ENCODE data around the gene CROCC2.
"Not testable (repeated sequence)": the region's sequence is repeated elsewhere in the genome, so short reads cannot be mapped to it uniquely, and the experiment has no call there.

The CROCC2 gene

GRCh38 chr2:240972201-240972600 lies 66.1 kb downstream of the CROCC2 start:
- no peak for DNase-seq

GRCh38 chr2:240972636-240973521 lies 66.7 kb downstream of the CROCC2 start:
- no peak for DNase-seq

GRCh38 chr2:240974771-240975572 lies 68.8 kb downstream of the CROCC2 start:
- DNase-seq: no peak

- not testable (repeated sequence) for DNase-seq
Observed at GRCh38 chr2:240975903-240976302, 69.8 kb downstream of the CROCC2 start.

- no peak for DNase-seq
Observed at GRCh38 chr2:240981280-240981679, 75.1 kb downstream of the CROCC2 start.

- no peak for DNase-seq
Observed at GRCh38 chr2:240981871-240982800, 76.0 kb downstream of the CROCC2 start.

- DNase-seq: no peak
Observed at GRCh38 chr2:240982821-240983281, 76.7 kb downstream of the CROCC2 start.

GRCh38 chr2:240983361-240983995 lies 77.3 kb downstream of the CROCC2 start:
- peak; percentile 40 for DNase-seq

GRCh38 chr2:240983996-240984498 lies 77.9 kb downstream of the CROCC2 start:
- no peak for DNase-seq

- no peak for DNase-seq
Observed at GRCh38 chr2:240985881-240986786, 80.0 kb downstream of the CROCC2 start.

GRCh38 chr2:240986787-240987411 lies 80.8 kb downstream of the CROCC2 start:
- DNase-seq: no peak

- no peak for DNase-seq
Observed at GRCh38 chr2:240987588-240987987, 81.5 kb downstream of the CROCC2 start.

- DNase-seq: no peak
Observed at GRCh38 chr2:240988146-240988545, 82.0 kb downstream of the CROCC2 start.

- DNase-seq: no peak
Observed at GRCh38 chr2:240988571-240989271, 82.6 kb downstream of the CROCC2 start.

- DNase-seq: no peak
Observed at GRCh38 chr2:240989451-240990265, 83.5 kb downstream of the CROCC2 start.

- DNase-seq: no peak
Observed at GRCh38 chr2:240990266-240990529, 84.1 kb downstream of the CROCC2 start.

- DNase-seq: no peak
Observed at GRCh38 chr2:240990726-240991377, 84.7 kb downstream of the CROCC2 start.
